MCF 10A (cell line): ENCODE measurements around the gene CFC1B. TPM values are rescaled to one million over a fixed set of nuclear protein-coding genes. Genes with fewer than 3 reads are reported as not detected.
"Not testable (repeated sequence)": the region's sequence is repeated elsewhere in the genome, so short reads cannot be mapped to it uniquely, and the experiment has no call there.

Experiments
- Bru-seq: library from RNA; stranded (reverse); fragments of 400-500 nt; gene quantifications from one replicate; lab custom pipeline; 2021; lab: Mats Ljungman, UMichigan
- BruChase-seq, 2 experiments: library from RNA; stranded (reverse); fragments of 400-500 nt; gene quantifications; one replicate each; lab custom pipeline; 2021; lab: Mats Ljungman, UMichigan
- BruUV-seq: library from RNA; stranded (reverse); fragments of 400-500 nt; replicated peaks from 2 replicates; lab custom pipeline; 2021; lab: Mats Ljungman, UMichigan
- CTCF ChIA-PET: fragments of 300-600 bp; sonication (Branson Sonifier 250); formaldehyde crosslinking; extraction: SDS; loops from one replicate; lab custom pipeline; 2021; ENCODE audit warnings: antibody characterized with exemption, inconsistent platforms; lab: Yijun Ruan, JAX
- POLR2A ChIA-PET: fragments of 300-600, 350-650 bp; sonication (Branson Sonifier 250); formaldehyde crosslinking; extraction: SDS; loops from one replicate; lab custom pipeline; 2020; ENCODE audit warnings: antibody characterized with exemption, inconsistent platforms; lab: Yijun Ruan, JAX
- DNase-seq: peaks from one replicate; pipeline ENCODE4 v3.0.0-alpha.2; 2018; ENCODE audit not compliant: unreplicated experiment
- H3K27ac Mint-ChIP-seq: one replicate; pipeline ENCODE4 v1.8.0; 2022; ENCODE audit warnings: mild to moderate bottlenecking, low read depth, mixed read lengths; ENCODE audit not compliant: unreplicated experiment
- H3K27me3 Mint-ChIP-seq: one replicate; pipeline ENCODE4 v1.8.0; 2022; ENCODE audit warnings: mixed read lengths; ENCODE audit not compliant: insufficient read depth, unreplicated experiment
- H3K36me3 Mint-ChIP-seq: one replicate; pipeline ENCODE4 v1.8.0; 2022; ENCODE audit warnings: mild to moderate bottlenecking, moderate library complexity, mixed read lengths; ENCODE audit not compliant: insufficient read depth, unreplicated experiment
- H3K4me1 Mint-ChIP-seq: one replicate; pipeline ENCODE4 v1.8.0; 2022; ENCODE audit warnings: mixed read lengths; ENCODE audit not compliant: insufficient read depth, unreplicated experiment
- H3K4me3 Mint-ChIP-seq: one replicate; pipeline ENCODE4 v1.8.0; 2022; ENCODE audit warnings: mild to moderate bottlenecking, moderate library complexity, mixed read lengths; ENCODE audit not compliant: unreplicated experiment
- H3K9me3 Mint-ChIP-seq: one replicate; pipeline ENCODE4 v1.8.0; 2022; ENCODE audit warnings: mixed read lengths; ENCODE audit not compliant: unreplicated experiment
- intact Hi-C: fragments of 100-400 bp; cut with micrococcal nuclease; formaldehyde crosslinking; loops from 2 replicates; pipeline ENCODE4 v1.14.1; 2022
- long read RNA-seq: library from polyadenylated mRNA; stranded (forward); transcript quantifications from one replicate; pipeline ENCODE4 v2.0.0, GENCODE V29; 2022
- total RNA-seq: library from RNA; stranded (reverse); gene quantifications from 2 replicates; pipeline ENCODE4 v1.2.3, GENCODE V29; 2022

CFC1B gene
- not detected in 2 replicates for total RNA-seq
- not detected for Bru-seq, nascent RNA
- not detected for BruChase-seq, experiment 1, labeled RNA remaining after a 6-hour chase
- BruChase-seq, experiment 2, labeled RNA remaining after a 2-hour chase: not detected
- long read RNA-seq: 0 reads

GRCh38 chr2:130520992-130521391 is at the start of gene CFC1B:
CFC1B (plus strand) TSS chr2:130521222; CDS start chr2:130521485, 263 bp downstream.
- CTCF ChIA-PET, BruUV-seq, H3K4me1 Mint-ChIP-seq, H3K36me3 Mint-ChIP-seq, H3K4me3 Mint-ChIP-seq, H3K27ac Mint-ChIP-seq, DNase-seq, intact Hi-C loops, H3K9me3 Mint-ChIP-seq, H3K27me3 Mint-ChIP-seq, POLR2A ChIA-PET: not testable (repeated sequence)

GRCh38 chr2:130491073-130491472 is 29.9 kb upstream of the CFC1B start:
- H3K36me3 Mint-ChIP-seq, H3K4me3 Mint-ChIP-seq, DNase-seq, H3K9me3 Mint-ChIP-seq, BruUV-seq, intact Hi-C loops, POLR2A ChIA-PET, CTCF ChIA-PET, H3K4me1 Mint-ChIP-seq, H3K27ac Mint-ChIP-seq, H3K27me3 Mint-ChIP-seq: not testable (repeated sequence)

GRCh38 chr2:130509228-130509627 is 11.8 kb upstream of the CFC1B start, which contains the start of gene POTEI:
POTEI (minus strand) TSS chr2:130509328; CDS start chr2:130509235, 93 bp downstream.
- DNase-seq, CTCF ChIA-PET, H3K4me3 Mint-ChIP-seq, H3K9me3 Mint-ChIP-seq, H3K4me1 Mint-ChIP-seq, BruUV-seq, H3K27me3 Mint-ChIP-seq, POLR2A ChIA-PET, intact Hi-C loops, H3K36me3 Mint-ChIP-seq, H3K27ac Mint-ChIP-seq: not testable (repeated sequence)

- H3K4me3 Mint-ChIP-seq, H3K27me3 Mint-ChIP-seq, H3K27ac Mint-ChIP-seq, BruUV-seq, CTCF ChIA-PET, DNase-seq, H3K9me3 Mint-ChIP-seq, POLR2A ChIA-PET, intact Hi-C loops, H3K4me1 Mint-ChIP-seq, H3K36me3 Mint-ChIP-seq: not testable (repeated sequence)
Observed at GRCh38 chr2:130510807-130511746, 9.9 kb upstream of the CFC1B start.

GRCh38 chr2:130511747-130512451 is 9.1 kb upstream of the CFC1B start:
- H3K4me3 Mint-ChIP-seq, CTCF ChIA-PET, intact Hi-C loops, H3K27ac Mint-ChIP-seq, BruUV-seq, H3K4me1 Mint-ChIP-seq, DNase-seq, POLR2A ChIA-PET, H3K36me3 Mint-ChIP-seq, H3K27me3 Mint-ChIP-seq, H3K9me3 Mint-ChIP-seq: not testable (repeated sequence)

GRCh38 chr2:130518516-130519106 is 2.4 kb upstream of the CFC1B start:
- H3K4me3 Mint-ChIP-seq, intact Hi-C loops, H3K4me1 Mint-ChIP-seq, H3K9me3 Mint-ChIP-seq, POLR2A ChIA-PET, H3K27ac Mint-ChIP-seq, H3K36me3 Mint-ChIP-seq, H3K27me3 Mint-ChIP-seq, DNase-seq, CTCF ChIA-PET, BruUV-seq: not testable (repeated sequence)

GRCh38 chr2:130522390-130522789 is 1.4 kb downstream of the CFC1B start:
- H3K36me3 Mint-ChIP-seq, BruUV-seq, intact Hi-C loops, POLR2A ChIA-PET, H3K27ac Mint-ChIP-seq, CTCF ChIA-PET, H3K4me1 Mint-ChIP-seq, H3K27me3 Mint-ChIP-seq, H3K9me3 Mint-ChIP-seq, H3K4me3 Mint-ChIP-seq, DNase-seq: not testable (repeated sequence)

GRCh38 chr2:130527365-130527967 is 6.4 kb downstream of the CFC1B start:
- intact Hi-C loops, H3K27me3 Mint-ChIP-seq: not testable (repeated sequence)

More at GRCh38 chr2:130527365-130527967, 6.4 kb downstream of the CFC1B start:
- POLR2A ChIA-PET, BruUV-seq, H3K4me1 Mint-ChIP-seq, H3K4me3 Mint-ChIP-seq, H3K9me3 Mint-ChIP-seq, DNase-seq, H3K27ac Mint-ChIP-seq, CTCF ChIA-PET, H3K36me3 Mint-ChIP-seq: not testable (repeated sequence)
